SW 1271 (cell line): ENCODE data around the gene LCN9.
"Not testable (repeated sequence)": the region's sequence is repeated elsewhere in the genome, so short reads cannot be mapped to it uniquely, and the experiment has no call there.

Experiments used
- DNase-seq, 2 experiments: peaks; one replicate each; lab custom pipeline; 2025; lab: John Stamatoyannopoulos, UW

LCN9 gene

GRCh38 chr9:135671591-135672041 lies 8.5 kb downstream of the LCN9 start:
- DNase-seq: no peak

- DNase-seq: not testable (repeated sequence)
These were observed 9.7 kb downstream of the LCN9 start for GRCh38 chr9:135672786-135673185.

- no peak for DNase-seq
These were observed 10.8 kb downstream of the LCN9 start for GRCh38 chr9:135673941-135674340.

- DNase-seq: no peak
These were observed 11.9 kb downstream of the LCN9 start for GRCh38 chr9:135674977-135675376.

GRCh38 chr9:135676891-135677290 lies 13.8 kb downstream of the LCN9 start:
- no peak for DNase-seq

- DNase-seq: no peak
These were observed 14.6 kb downstream of the LCN9 start for GRCh38 chr9:135677641-135678168.

GRCh38 chr9:135678236-135679017 lies 15.3 kb downstream of the LCN9 start:
- no peak for DNase-seq

- no peak for DNase-seq
These were observed 16.9 kb downstream of the LCN9 start for GRCh38 chr9:135680056-135680455.

GRCh38 chr9:135681161-135681560 lies 18.1 kb downstream of the LCN9 start:
- DNase-seq: no peak

- no peak for DNase-seq
These were observed 20.4 kb downstream of the LCN9 start for GRCh38 chr9:135683401-135684034.

- no peak for DNase-seq
These were observed 21.6 kb downstream of the LCN9 start for GRCh38 chr9:135684691-135685090.

GRCh38 chr9:135687216-135687615 lies 24.1 kb downstream of the LCN9 start:
- no peak for DNase-seq

- no peak for DNase-seq
These were observed 25.9 kb downstream of the LCN9 start for GRCh38 chr9:135689011-135689410.

GRCh38 chr9:135690836-135691570 lies 27.9 kb downstream of the LCN9 start:
- no peak for DNase-seq

- no peak for DNase-seq
These were observed 29.3 kb downstream of the LCN9 start for GRCh38 chr9:135692410-135692809.

- DNase-seq: no peak
These were observed 30.2 kb downstream of the LCN9 start for GRCh38 chr9:135693265-135693664.

GRCh38 chr9:135693771-135694170 lies 30.7 kb downstream of the LCN9 start:
- DNase-seq: no peak

- DNase-seq: no peak
These were observed 31.3 kb downstream of the LCN9 start for GRCh38 chr9:135694414-135694813.

GRCh38 chr9:135695036-135695435 lies 31.9 kb downstream of the LCN9 start:
- DNase-seq: no peak

GRCh38 chr9:135695642-135696041 lies 32.5 kb downstream of the LCN9 start:
- DNase-seq: no peak

GRCh38 chr9:135696446-135696845 lies 33.3 kb downstream of the LCN9 start:
- DNase-seq: no peak

GRCh38 chr9:135697226-135697625 lies 34.1 kb downstream of the LCN9 start:
- no peak for DNase-seq

GRCh38 chr9:135698236-135698635 lies 35.1 kb downstream of the LCN9 start:
- no peak for DNase-seq
